ENCODE measurements around the gene NAGK.
"Not testable (repeated sequence)": the region's sequence is repeated elsewhere in the genome, so short reads cannot be mapped to it uniquely, and the experiment has no call there.

DNA sequence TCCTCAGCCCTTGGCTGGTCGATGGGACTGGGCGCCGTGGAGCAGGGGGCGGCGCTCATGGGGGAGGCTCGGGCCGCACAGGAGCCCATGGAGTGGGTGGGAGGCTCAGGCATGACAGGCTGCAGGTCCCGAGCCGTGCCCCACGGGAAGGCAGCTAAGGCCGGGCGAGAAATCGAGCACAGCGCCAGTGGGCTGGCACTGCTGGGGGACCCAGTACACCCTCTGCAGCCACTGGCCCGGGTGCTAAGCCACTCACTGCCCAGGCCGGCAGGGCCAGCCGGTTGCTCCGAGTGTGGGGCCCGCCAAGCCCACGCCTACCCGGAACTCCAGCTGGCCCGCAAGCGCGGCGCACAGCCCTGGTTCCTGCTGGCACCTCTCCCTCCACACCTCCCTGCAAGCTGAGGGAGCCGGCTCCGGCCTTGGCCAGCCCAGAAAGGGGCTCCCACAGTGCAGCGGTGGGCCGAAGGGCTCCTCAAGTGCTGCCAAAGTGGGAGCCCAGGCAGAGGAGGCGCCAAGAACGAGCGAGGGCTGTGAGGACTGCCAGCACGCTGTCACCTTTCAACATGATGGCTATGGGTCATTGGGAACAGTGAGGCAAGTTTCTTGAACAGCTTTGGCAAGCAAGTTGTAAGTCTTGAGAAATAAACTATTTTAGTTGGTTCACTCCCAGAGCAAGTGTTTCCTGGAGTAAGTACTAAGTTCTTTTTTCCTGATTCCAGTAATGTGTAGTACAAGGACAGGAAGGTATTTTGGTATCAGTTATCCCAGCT, 24.2 kb downstream of the NAGK start:
- TF ChIP-seq, protein P1, sequence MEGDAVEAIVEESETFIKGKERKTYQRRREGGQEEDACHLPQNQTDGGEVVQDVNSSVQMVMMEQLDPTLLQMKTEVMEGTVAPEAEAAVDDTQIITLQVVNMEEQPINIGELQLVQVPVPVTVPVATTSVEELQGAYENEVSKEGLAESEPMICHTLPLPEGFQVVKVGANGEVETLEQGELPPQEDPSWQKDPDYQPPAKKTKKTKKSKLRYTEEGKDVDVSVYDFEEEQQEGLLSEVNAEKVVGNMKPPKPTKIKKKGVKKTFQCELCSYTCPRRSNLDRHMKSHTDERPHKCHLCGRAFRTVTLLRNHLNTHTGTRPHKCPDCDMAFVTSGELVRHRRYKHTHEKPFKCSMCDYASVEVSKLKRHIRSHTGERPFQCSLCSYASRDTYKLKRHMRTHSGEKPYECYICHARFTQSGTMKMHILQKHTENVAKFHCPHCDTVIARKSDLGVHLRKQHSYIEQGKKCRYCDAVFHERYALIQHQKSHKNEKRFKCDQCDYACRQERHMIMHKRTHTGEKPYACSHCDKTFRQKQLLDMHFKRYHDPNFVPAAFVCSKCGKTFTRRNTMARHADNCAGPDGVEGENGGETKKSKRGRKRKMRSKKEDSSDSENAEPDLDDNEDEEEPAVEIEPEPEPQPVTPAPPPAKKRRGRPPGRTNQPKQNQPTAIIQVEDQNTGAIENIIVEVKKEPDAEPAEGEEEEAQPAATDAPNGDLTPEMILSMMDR (IDR thresholded peaks at IDR 0.05), result not testable (repeated sequence)
- TF ChIP-seq POLR2A, POLR2AphosphoS5 (IDR thresholded peaks at IDR 0.05): not testable (repeated sequence)

Data from prostate gland (tissue), 2 donors.